DND-41 (cell line): ENCODE measurements around the gene BRF1.

Source experiments
- ATAC-seq: fragments of 200-7000 bp; cut with Tn5 transposase; 3 replicates; pipeline ENCODE4 v1.9.1; 2021; ENCODE audit warnings: low read depth; ENCODE audit not compliant: insufficient read depth
- DNase-seq: peaks from one replicate; pipeline ENCODE4 v3.0.0-alpha.2; 2020
- H2AFZ ChIP-seq: 2 replicates; pipeline ENCODE4 v1.6.0; 2012; ENCODE audit warnings: low read depth, low read length
- H3K27ac ChIP-seq: 2 replicates; pipeline ENCODE4 v1.5.1; 2012; ENCODE audit warnings: low read length, inconsistent platforms
- H3K27me3 ChIP-seq: fragments of 200-600 bp; sonication (generic); 2 replicates; pipeline ENCODE4 v1.6.0; 2012; ENCODE audit warnings: low read length, mild to moderate bottlenecking, inconsistent platforms; ENCODE audit not compliant: insufficient read depth, poor library complexity
- H3K36me3 ChIP-seq: 2 replicates; pipeline ENCODE4 v1.5.1; 2012; ENCODE audit warnings: low read length, inconsistent platforms; ENCODE audit not compliant: insufficient read depth
- H3K4me1 ChIP-seq: 2 replicates; pipeline ENCODE4 v1.5.1; 2012; ENCODE audit warnings: mild to moderate bottlenecking, low read length; ENCODE audit not compliant: insufficient read depth
- H3K4me2 ChIP-seq: 2 replicates; pipeline ENCODE4 v1.6.0; 2012; ENCODE audit warnings: mild to moderate bottlenecking, moderate library complexity, low read length, inconsistent platforms; ENCODE audit not compliant: insufficient read depth
- H3K4me3 ChIP-seq, 2 experiments: fragments of 200-600 bp in 1 of 2; shearing (Covaris generic) in 1 of 2; 2 replicates each; pipeline ENCODE4 v1.5.1; 2012 to 2016; ENCODE audit warnings: inconsistent platforms in 2 of 2, low read length in 2 of 2, mild to moderate bottlenecking in 2 of 2, low read depth in 1 of 2, moderate library complexity in 1 of 2
- H3K79me2 ChIP-seq: 2 replicates; pipeline ENCODE4 v1.6.0; 2012; ENCODE audit warnings: low read length, inconsistent platforms; ENCODE audit not compliant: insufficient read depth
- H3K9ac ChIP-seq: 2 replicates; pipeline ENCODE4 v1.6.0; 2012; ENCODE audit warnings: low read depth, mild to moderate bottlenecking, inconsistent platforms, low read length, moderate library complexity
- H3K9me3 ChIP-seq: 2 replicates; pipeline ENCODE4 v1.5.1; 2012; ENCODE audit warnings: low read length, moderate library complexity, mild to moderate bottlenecking, inconsistent platforms; ENCODE audit not compliant: insufficient read depth, severe bottlenecking
- H4K20me1 ChIP-seq: 2 replicates; pipeline ENCODE4 v1.6.0; 2012; ENCODE audit warnings: low read length; ENCODE audit not compliant: insufficient read depth
- CTCF ChIP-seq: IDR thresholded peaks from 2 replicates; pipeline ENCODE4 v1.5.1; 2012; ENCODE audit warnings: borderline replicate concordance, low read length, moderate library complexity, mild to moderate bottlenecking; ENCODE audit not compliant: poor library complexity, severe bottlenecking; ENCODE audit errors: extremely low read depth
- EZH2 ChIP-seq: IDR thresholded peaks from 3 replicates; pipeline ENCODE4 v1.6.1; 2012; ENCODE audit warnings: borderline replicate concordance, low read depth, mild to moderate bottlenecking, moderate library complexity, low read length, inconsistent platforms; ENCODE audit not compliant: severe bottlenecking

Gene BRF1

GRCh38 chr14:105258846-105259245 lies 42.0 kb downstream of the BRF1 start:
- Histone ChIP-seq H3K4me2 (no peak overlapping the region), H3K27ac (no peak overlapping the region), H3K4me1 (no peaks in the 10 kb centered on the region), H3K9me3 (no peaks in the 10 kb centered on the region), H3K36me3 (peaks cover 26% of the 10 kb centered on the region), H3K4me3 (no peak overlapping the region), H4K20me1 (peaks cover 24% of the 10 kb centered on the region), H2AFZ (no peak overlapping the region), H3K9ac (no peak overlapping the region), H3K27me3 (no peaks in the 10 kb centered on the region), H3K79me2 (peaks cover 12% of the 10 kb centered on the region)
- ATAC-seq (no peak), DNase-seq (no peak)
- TF ChIP-seq CTCF (no peak), EZH2 (no peak)

GRCh38 chr14:105257464-105257863 lies 43.3 kb downstream of the BRF1 start:
- Histone ChIP-seq H3K9me3 (no peaks in the 10 kb centered on the region), H3K4me1 (no peaks in the 10 kb centered on the region), H4K20me1 (peaks cover 33% of the 10 kb centered on the region), H3K36me3 (peaks cover 35% of the 10 kb centered on the region), H3K79me2 (peaks cover 10% of the 10 kb centered on the region; the same call in 1 of the 2 replicates), H3K9ac (no peak overlapping the region), H3K27ac (no peak overlapping the region), H3K27me3 (no peaks in the 10 kb centered on the region), H3K4me2 (no peak overlapping the region), H2AFZ (no peak overlapping the region), H3K4me3 (no peak overlapping the region)
- no peak for DNase-seq
- ATAC-seq = no peak
- TF ChIP-seq EZH2 = no peak
- no peak for TF ChIP-seq CTCF

GRCh38 chr14:105256292-105256960 lies 44.4 kb downstream of the BRF1 start:
- Histone ChIP-seq H3K36me3 (peaks cover 36% of the 10 kb centered on the region), H3K79me2 (peaks cover 12% of the 10 kb centered on the region; the same call in 1 of the 2 replicates), H3K4me3 (no peak overlapping the region), H3K9ac (no peak overlapping the region), H4K20me1 (peaks cover 42% of the 10 kb centered on the region), H3K9me3 (no peaks in the 10 kb centered on the region), H3K4me2 (no peak overlapping the region), H2AFZ (no peak overlapping the region), H3K4me1 (no peaks in the 10 kb centered on the region), H3K27me3 (no peaks in the 10 kb centered on the region), H3K27ac (no peak overlapping the region)
- TF ChIP-seq EZH2 = no peak
- no peak for TF ChIP-seq CTCF
- DNase-seq = no peak
- no peak for ATAC-seq
